Neural cell (in vitro differentiated cells): ENCODE measurements around the gene NDUFAF5. TPM values are rescaled to one million over a fixed set of nuclear protein-coding genes. Genes with fewer than 3 reads are reported as not detected.

Experiments
- H2AFZ ChIP-seq: fragments of 200-600, 300-800 bp; sonication (generic), shearing (Covaris generic); 2 replicates; pipeline ENCODE4 v1.6.0; 2014; ENCODE audit warnings: low read depth, mild to moderate bottlenecking, antibody characterized with exemption, low read length, moderate library complexity
- H3F3A ChIP-seq: fragments of 200-600 bp; shearing (Covaris generic); 2 replicates; pipeline ENCODE4 v1.6.1; 2016; ENCODE audit warnings: mild to moderate bottlenecking, moderate library complexity, mixed read lengths, antibody characterized with exemption, low read length; ENCODE audit not compliant: insufficient read depth, poor library complexity, severe bottlenecking
- H3K27ac ChIP-seq: fragments of 200-600, 300-800 bp; sonication (generic), shearing (Covaris generic); 2 replicates; pipeline ENCODE4 v1.5.1; 2014; ENCODE audit warnings: mild to moderate bottlenecking, low read length, moderate library complexity
- H3K27me3 ChIP-seq: fragments of 300-800, 200-600 bp; sonication (generic), shearing (Covaris generic); 2 replicates; pipeline ENCODE4 v1.6.0; 2014; ENCODE audit warnings: mild to moderate bottlenecking, low read depth, low read length, moderate library complexity; ENCODE audit not compliant: insufficient read depth
- H3K36me3 ChIP-seq: fragments of 300-800, 200-600 bp; sonication (generic), shearing (Covaris generic); 2 replicates; pipeline ENCODE4 v1.5.1; 2014; ENCODE audit warnings: mild to moderate bottlenecking, antibody characterized with exemption, low read length, moderate library complexity; ENCODE audit not compliant: insufficient read depth
- H3K4me2 ChIP-seq: fragments of 300-800, 200-600 bp; sonication (generic), shearing (Covaris generic); 2 replicates; pipeline ENCODE4 v1.6.0; 2014; ENCODE audit warnings: mild to moderate bottlenecking, low read length
- H3K4me3 ChIP-seq: fragments of 300-800, 200-600 bp; sonication (generic), shearing (Covaris generic); 2 replicates; pipeline ENCODE4 v1.5.1; 2014; ENCODE audit warnings: mild to moderate bottlenecking, low read length, moderate library complexity
- H3K79me2 ChIP-seq: fragments of 200-600 bp; shearing (Covaris generic); replicated peaks from 2 replicates; pipeline ENCODE4 v1.6.0; 2014; ENCODE audit warnings: mild to moderate bottlenecking, low read length, moderate library complexity; ENCODE audit not compliant: insufficient read depth
- H3K9ac ChIP-seq: fragments of 300-800, 200-600 bp; sonication (generic), shearing (Covaris generic); 2 replicates; pipeline ENCODE4 v1.6.1; 2016; ENCODE audit warnings: mild to moderate bottlenecking, low read length, mixed read lengths
- H3K9me2 ChIP-seq: fragments of 200-600 bp; shearing (Covaris generic); 2 replicates; pipeline ENCODE4 v1.6.1; 2016; ENCODE audit warnings: mild to moderate bottlenecking, low read length, mixed read lengths; ENCODE audit not compliant: insufficient read depth
- H3K9me3 ChIP-seq: fragments of 200-600, 300-800 bp; sonication (generic), shearing (Covaris generic); 2 replicates; pipeline ENCODE4 v1.6.1; 2016; ENCODE audit warnings: mild to moderate bottlenecking, mixed run types, low read length, moderate library complexity, mixed read lengths
- H4K20me1 ChIP-seq: fragments of 200-600 bp; shearing (Covaris generic); 2 replicates; pipeline ENCODE4 v1.6.1; 2016; ENCODE audit warnings: mild to moderate bottlenecking, mixed run types; ENCODE audit not compliant: insufficient read depth
- CTCF ChIP-seq: fragments of 450-650 bp; IDR thresholded peaks from 2 replicates; pipeline ENCODE4 v1.5.1; 2014; ENCODE audit warnings: antibody characterized with exemption, mild to moderate bottlenecking, moderate library complexity; ENCODE audit not compliant: poor library complexity, severe bottlenecking
- EP300 ChIP-seq: fragments of 450-650 bp; conservative IDR thresholded peaks from 2 replicates; pipeline ENCODE4 v1.6.1; 2014; ENCODE audit warnings: antibody characterized with exemption, mild to moderate bottlenecking, moderate library complexity; ENCODE audit not compliant: poor library complexity, severe bottlenecking
- EZH2 ChIP-seq: fragments of 200-600, 300-800 bp; shearing (Covaris generic), sonication (generic); IDR thresholded peaks from 2 replicates; pipeline ENCODE4 v1.6.1; 2014; ENCODE audit warnings: antibody characterized with exemption, low read length, borderline replicate concordance, mild to moderate bottlenecking; ENCODE audit not compliant: insufficient read depth, poor library complexity, severe bottlenecking
- MXI1 ChIP-seq: fragments of 450-650 bp; conservative IDR thresholded peaks from 2 replicates; pipeline ENCODE4 v1.6.1; 2014; ENCODE audit warnings: antibody characterized with exemption, mild to moderate bottlenecking; ENCODE audit not compliant: poor library complexity, severe bottlenecking
- POLR2AphosphoS5 ChIP-seq: IDR thresholded peaks from 2 replicates; pipeline ENCODE4 v1.6.1; 2012
- RAD21 ChIP-seq: fragments of 450-650 bp; conservative IDR thresholded peaks from 2 replicates; pipeline ENCODE4 v1.6.1; 2014; ENCODE audit warnings: antibody characterized with exemption, mild to moderate bottlenecking, moderate library complexity
- REST ChIP-seq: IDR thresholded peaks from 2 replicates; pipeline ENCODE4 v1.6.1; 2012; ENCODE audit warnings: borderline replicate concordance
- SMC3 ChIP-seq: fragments of 450-650 bp; conservative IDR thresholded peaks from 2 replicates; pipeline ENCODE4 v1.6.1; 2014; ENCODE audit warnings: antibody characterized with exemption, mild to moderate bottlenecking, moderate library complexity; ENCODE audit not compliant: poor library complexity
- TAF1 ChIP-seq: IDR thresholded peaks from 2 replicates; pipeline ENCODE4 v1.6.1; 2012; ENCODE audit warnings: low read depth
- polyA plus RNA-seq: library from polyadenylated mRNA; depleted of rRNA; stranded (reverse); fragments of >200 nt; gene quantifications from 2 replicates; pipeline ENCODE4 v1.2.3, GENCODE V29; 2014

Gene NDUFAF5
- polyA plus RNA-seq, 1 donor from 2014 or later, result 103 TPM

DNA sequence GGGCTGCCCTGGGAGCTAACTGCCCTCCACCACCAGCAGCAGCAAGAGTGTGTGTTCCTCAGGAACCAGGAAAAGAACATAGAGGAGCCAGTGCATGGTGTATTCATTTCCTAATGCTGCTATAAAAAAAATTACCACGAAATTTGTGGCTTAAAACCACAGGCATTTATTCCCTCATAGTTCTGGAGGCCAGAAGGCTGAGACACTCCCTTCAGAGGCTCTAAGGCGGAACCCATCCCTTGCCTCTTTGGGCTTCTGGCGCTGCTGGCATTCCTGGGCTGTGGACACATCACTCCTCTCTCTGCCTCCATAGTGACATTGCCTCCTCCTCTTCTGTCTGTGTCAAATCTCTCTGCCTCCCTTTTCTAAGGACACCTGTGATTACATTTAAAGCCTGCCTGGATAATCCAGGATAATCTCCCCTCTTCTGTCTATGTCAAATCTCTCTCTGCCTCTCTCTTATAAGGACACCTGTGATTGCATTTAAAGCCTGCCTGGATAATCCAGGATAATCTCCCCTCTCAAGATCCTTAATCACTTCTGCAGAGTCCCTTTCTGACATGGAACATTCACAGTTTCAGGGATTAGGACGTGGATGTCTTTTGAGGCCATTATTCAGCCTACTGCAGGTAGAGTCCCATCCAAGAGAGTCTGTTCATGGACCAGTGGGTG is 54.7 kb downstream of the NDUFAF5 start:
- no peak for TF ChIP-seq CTCF
- no peak for TF ChIP-seq EP300
- no peak for TF ChIP-seq MXI1
- no peak for TF ChIP-seq RAD21
- no peak for TF ChIP-seq TAF1
- H3F3A ChIP-seq, result no peaks in the 10 kb centered on the region
- H3K27ac ChIP-seq, result no peak overlapping the region
- H3K9ac ChIP-seq, result no peak overlapping the region
- no peaks in the 10 kb centered on the region for H3K9me3 ChIP-seq
- H3K36me3 ChIP-seq, result no peaks in the 10 kb centered on the region
- H3K79me2 ChIP-seq, result no peaks in the 10 kb centered on the region
- H4K20me1 ChIP-seq, result no peaks in the 10 kb centered on the region
- H3K9me2 ChIP-seq, result no peaks in the 10 kb centered on the region
- no peak overlapping the region for H3K4me2 ChIP-seq
- no peak overlapping the region for H3K4me3 ChIP-seq
- no peak overlapping the region for H2AFZ ChIP-seq
- H3K27me3 ChIP-seq, result no peaks in the 10 kb centered on the region

- Histone ChIP-seq H3K9me3 (no peaks in the 10 kb centered on the region), H3K4me3 (no peak overlapping the region), H3K9ac (no peak overlapping the region), H3K36me3 (no peaks in the 10 kb centered on the region), H2AFZ (no peak overlapping the region), H3K27me3 (no peaks in the 10 kb centered on the region), H3K4me2 (no peak overlapping the region), H3F3A (no peaks in the 10 kb centered on the region), H3K27ac (no peak overlapping the region), H4K20me1 (no peaks in the 10 kb centered on the region), H3K9me2 (no peaks in the 10 kb centered on the region), H3K79me2 (no peaks in the 10 kb centered on the region)
- TF ChIP-seq RAD21, result no peak
- TF ChIP-seq EP300, result no peak
- no peak for TF ChIP-seq TAF1
- TF ChIP-seq POLR2AphosphoS5, result no peak
- no peak for TF ChIP-seq MXI1
- TF ChIP-seq SMC3, result no peak
- no peak for TF ChIP-seq EZH2
- no peak for TF ChIP-seq CTCF
- no peak for TF ChIP-seq REST
These were observed 55.3 kb downstream of the NDUFAF5 start for GRCh38 chr20:13840093-13840465.
